NCI-H2171 (cell line): Measurements from ENCODE around the gene ANO9.

Experiments used
- DNase-seq: peaks from one replicate; lab custom pipeline; 2025; lab: John Stamatoyannopoulos, UW

Gene ANO9

DNA sequence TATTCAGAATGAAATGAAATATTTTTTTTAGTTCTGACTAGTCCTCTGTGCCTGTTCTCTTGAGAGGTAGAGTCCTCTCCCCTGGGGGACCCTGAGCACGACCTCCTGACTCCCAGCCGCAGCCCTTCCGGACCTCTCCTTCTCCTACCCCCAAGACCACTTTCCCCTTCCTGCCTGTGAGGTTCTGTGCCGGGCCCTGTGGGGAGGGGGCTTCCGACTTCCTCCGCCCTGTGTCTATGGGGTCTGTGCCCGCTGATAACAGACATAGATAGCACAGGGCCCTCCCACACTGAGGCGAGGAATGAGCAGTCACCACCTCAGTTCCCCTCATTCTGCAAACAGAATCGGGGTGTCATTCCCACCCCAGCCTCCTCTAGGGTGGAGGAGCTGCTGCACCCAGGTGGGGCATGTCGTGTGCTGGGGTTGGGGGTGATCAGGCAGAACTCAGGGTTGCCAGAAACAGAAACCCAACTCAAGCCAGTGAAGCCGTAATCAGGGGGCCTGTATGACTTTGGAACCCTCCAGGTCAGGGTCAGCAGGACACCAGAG is 59.7 kb downstream of the ANO9 start:
- DNase-seq: no peak

- DNase-seq: no peak
Measured at GRCh38 chr11:381501-382072, 60.2 kb downstream of the ANO9 start.

GRCh38 chr11:380996-381395 is 60.8 kb downstream of the ANO9 start:
- no peak for DNase-seq

DNA sequence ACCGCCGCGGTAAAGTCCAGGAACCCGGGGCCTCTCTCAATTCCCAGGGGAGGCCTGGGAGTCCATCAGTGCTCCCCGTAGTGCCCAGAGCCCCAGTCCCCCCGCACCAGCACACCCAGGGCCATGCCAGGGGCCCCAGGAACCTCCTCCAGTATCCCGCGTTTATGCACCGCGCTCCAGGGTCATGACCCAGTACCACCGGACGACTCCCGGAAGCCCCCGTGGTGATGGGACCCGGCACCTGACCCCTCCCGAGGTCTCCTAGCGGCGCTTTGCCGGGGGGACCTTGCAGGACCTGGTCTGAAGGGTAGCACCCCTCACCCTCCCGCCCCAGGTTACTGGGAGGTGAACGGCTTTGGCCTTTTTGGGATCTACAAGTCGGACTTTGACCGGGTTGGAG is 61.3 kb downstream of the ANO9 start:
- no peak for DNase-seq

DNA sequence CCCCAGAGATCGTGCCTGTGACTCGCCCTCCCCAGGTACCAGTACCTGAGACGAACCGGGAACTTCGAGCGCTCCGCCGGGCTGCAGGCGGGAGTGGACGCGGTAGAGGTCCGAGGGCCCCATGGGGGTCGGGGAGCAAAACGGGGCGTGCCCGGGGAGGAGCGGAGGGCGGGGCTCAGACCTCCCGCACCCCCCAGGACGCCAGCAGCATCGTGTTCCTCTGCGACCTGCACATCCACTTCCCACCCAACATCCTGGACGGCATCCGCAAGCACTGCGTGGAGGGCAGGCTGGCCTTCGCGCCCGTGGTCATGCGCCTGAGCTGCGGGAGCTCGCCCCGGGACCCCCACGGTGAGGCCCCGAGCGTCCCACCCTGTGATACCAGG is 61.7 kb downstream of the ANO9 start:
- no peak for DNase-seq

DNA sequence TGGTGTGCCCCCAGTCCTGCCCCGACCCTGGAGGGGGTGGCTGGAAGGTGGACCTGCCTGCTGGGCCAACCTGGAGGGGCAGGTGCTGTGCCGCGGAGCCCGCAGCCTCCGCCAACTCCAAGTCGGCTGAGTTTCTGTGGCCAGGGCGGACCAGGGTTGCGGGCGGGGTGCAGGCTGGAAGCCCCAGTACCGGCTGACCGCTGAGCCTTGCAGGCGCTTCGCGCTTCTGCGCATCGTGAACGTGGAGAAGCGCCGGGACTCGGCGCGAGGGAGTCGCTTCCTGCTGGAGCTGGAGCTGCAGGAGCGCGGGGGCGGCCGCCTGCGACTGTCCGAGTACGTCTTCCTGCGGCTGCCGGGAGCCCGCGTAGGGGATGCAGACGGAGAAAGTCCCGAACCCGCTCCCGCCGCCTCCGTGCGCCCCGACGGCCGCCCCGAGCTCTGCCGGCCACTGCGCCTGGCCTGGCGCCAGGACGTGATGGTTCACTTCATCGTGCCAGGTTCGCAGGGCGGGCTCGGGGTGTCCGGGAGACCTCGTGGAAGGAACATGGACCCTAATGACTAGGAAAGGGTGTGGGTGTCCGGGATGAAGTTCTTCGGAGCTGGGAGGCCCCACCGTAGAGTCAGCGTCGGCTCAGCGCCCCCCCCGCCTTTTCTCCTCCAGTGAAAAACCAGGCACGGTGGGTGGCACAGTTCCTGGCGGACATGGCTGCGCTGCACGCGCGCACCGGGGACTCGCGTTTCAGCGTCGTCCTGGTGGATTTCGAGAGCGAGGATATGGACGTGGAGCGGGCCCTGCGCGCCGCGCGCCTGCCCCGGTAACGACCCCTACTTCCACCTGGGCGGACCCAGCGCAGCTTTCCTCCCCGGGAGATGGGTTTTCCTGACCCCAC is 62.4 kb downstream of the ANO9 start:
- no peak for DNase-seq

- DNase-seq: no peak
Measured at GRCh38 chr11:377883-378500, 63.8 kb downstream of the ANO9 start.

DNA sequence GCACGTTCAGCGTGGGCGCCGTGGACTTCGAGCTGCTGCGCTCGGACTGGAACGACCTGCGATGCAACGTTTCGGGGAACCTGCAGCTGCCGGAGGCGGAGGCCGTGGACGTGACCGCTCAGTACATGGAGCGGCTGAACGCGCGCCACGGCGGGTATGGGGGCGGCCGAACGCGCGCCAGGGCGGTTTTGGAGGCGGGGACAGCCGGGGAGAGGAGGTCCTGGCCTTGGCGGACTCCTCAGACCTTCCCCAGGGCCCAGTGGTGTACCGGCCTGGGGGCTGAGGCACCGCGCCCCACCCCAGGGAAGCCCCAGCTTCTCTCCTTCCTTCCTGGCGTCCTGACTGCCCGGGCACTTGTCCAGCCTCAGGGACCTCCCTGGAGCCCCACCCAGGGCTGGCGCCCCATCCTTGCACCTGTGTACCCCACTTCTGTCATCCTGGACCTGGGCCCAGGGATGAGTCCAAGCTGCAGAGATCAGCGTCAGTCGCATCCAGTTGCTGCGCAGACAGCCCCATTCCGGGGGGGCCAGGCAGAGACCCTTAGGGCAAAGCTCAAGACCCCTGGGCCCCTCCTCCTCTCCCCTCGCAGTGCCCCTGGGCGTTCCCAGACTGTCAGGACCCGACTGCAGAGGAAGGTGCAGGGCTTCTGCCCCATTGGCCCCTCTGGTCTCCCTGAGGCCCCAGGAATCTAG is 64.5 kb downstream of the ANO9 start:
- no peak for DNase-seq

GRCh38 chr11:376531-377173 is 65.2 kb downstream of the ANO9 start:
- DNase-seq: no peak

- no peak for DNase-seq
Measured at GRCh38 chr11:375065-376025, 66.5 kb downstream of the ANO9 start.

DNA sequence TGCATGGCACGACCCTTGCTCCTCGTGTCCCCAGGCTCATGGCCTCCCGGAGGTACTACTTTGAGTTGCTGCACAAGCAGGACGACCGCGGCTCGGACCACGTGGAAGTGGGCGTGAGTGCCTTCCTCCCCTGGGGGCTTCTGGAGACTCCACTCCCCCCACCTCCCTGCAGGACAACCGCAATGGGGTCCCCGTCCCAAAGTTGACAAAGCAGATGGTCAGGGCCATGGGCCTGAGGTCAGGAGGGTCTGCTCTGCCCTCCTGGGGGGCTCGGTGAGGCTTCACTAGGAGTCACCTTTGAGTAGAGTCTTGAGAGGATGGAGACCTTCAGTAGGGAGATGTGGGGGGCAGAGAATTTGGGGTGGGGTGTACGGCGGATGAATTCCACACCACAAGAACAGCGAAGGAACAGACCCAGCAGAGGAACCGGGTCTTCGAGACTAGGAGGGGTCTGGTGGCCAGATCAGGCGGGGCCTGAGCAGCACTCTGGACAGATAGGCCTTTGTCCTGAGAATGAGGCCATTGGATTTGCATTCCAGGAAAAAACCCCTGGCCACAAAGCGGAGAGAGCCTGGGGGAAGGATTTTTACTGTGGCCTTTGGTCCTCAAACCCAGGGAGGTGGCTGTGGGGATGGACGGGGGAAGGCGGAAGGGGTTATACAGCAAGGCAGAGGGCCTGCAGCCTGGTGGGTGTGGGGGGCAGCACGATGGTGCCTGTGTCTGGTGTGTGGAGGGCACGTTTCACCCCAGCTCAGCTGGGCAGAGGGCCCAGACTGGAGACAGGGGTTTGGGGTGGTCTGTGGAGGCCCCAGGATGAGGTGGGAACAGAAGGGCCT is 67.9 kb downstream of the ANO9 start:
- DNase-seq: no peak

DNA sequence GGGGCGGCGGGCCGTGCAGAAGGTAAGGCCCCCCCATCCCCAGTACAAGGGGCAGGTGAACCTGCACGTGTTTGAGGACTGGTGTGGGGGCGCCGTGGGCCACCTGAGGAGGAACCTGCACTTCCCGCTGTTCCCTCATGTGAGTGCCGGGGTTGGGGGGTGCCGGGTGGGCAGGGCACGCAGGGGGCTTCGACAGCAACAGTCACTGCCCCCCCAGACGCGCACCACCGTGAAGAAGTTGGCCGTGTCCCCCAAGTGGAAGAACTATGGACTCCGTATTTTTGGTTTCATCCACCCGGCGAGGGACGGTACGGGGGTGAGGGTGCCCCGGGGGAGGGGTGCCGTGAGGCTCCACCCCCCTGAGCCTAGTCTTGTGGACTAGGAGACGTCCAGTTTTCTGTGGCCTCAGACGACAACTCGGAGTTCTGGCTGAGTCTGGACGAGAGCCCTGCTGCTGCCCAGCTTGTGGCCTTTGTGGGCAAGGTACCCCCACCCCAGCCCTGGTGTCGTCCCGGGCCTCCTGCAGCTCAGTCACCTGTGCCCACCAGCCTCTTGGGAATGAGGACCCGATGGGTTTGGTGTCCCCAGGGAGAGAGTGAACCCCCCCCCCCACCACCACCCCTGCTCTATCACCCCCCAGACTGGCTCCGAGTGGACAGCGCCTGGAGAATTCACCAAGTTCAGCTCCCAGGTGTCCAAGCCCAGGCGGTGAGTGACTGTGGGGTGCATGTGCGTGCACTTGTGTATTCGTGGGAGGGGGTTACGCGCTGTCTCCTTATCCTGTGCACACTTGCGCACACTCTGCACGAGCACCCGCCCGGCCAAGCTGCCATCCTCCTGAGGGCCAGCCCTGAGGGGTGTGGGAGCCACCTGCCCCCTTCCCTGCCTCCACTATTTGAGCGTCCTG is 68.7 kb downstream of the ANO9 start:
- DNase-seq: no peak

GRCh38 chr11:371716-372590 is 69.9 kb downstream of the ANO9 start:
- DNase-seq: peak; percentile 13

DNA sequence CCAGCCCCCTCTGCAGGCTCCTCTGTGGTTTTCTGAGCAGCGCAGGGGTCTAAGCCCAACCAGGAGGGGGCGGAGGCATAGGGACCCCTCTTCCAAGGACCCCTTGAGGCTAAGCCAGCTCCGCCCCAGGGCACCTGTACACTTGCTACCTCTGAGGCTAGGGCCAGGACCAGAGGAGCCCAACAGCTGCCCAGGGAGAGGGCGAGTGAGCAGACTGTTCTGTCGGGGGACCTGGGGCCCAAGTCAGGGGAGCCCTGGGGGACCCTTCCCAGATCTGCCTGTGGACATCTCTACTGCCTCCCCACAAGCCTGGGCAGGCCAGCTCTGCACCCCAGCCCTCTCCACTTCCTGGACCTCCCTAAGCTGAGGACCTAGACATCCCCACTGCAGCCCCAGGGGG is 70.8 kb downstream of the ANO9 start:
- no peak for DNase-seq

DNA sequence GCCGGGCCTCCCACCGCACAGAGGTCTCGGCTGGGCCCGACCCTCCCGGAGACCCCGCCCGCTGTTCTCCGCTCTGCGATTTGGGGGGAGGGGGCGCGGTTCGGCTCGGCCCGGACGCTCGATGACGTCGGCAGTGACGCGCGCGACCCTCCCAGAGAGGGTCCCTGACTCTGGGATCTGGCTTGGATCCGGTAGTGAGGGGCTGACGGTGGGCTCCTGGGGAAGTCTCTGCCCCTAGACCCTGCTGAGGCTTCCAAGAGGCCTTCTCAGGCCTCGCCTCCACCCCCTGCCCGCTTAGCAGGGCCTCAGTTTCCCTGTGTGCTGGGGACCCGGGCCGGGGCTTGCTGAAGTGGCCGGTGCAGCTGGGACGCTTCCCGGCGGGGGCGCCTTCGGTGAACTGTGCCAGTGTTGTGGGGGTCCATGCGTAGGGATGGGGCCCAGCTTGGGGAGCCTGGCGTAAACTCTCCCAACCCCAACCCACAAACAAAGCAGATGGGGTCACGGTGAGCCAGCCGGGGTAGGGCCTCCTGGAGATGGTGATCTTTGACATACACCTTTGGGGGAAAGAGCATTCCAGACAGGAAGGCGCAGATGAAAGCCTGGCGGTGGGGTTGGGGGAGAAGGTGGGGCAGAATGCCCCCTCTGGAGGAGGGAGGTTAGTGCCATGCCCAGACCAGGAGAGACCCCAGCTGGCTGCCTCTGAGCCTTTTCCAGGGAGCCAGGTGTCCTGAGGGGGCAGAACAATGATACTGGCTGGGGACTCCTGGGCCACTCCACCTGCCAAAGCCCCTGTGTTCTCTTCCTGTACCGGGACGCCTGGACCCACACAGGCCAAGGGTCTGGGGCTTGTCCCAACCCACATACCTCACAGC is 71.5 kb downstream of the ANO9 start:
- DNase-seq: no peak

DNA sequence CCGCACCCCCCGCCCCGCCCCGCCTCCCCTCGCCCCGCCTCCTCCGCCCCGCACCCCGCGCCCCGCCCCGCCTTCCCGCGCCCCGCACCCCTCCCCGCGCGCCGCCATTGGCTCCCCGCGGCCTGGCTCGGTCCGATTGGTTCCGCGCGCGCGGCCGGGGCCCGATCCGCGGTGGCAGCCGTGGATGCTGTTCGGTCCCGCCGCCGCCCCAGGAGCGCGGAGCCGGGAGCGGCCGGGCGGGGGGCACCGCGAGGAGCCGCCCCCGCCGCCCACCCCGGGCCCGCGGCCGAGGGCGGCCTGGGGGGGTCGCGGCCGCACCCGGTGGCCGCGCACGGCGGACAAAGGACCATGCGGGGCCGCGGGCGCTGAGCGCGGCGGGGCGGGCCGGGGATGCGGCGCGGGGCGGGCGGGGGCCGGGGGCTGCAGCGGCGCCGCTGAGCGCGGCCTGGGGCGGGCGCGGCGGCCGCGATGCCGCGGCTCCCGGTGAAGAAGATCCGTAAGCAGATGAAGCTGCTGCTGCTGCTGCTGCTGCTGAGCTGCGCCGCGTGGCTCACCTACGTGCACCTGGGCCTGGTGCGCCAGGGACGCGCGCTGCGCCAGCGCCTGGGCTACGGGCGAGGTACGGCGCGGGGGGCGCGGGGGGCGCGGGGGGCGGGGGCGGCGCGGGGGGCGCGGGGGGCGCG is 72.3 kb downstream of the ANO9 start, which contains the start of gene B4GALNT4:
B4GALNT4 (plus strand) TSS at position 164 of the 683 bp plus-strand sequence; CDS start at position 469, 305 bp downstream.
- DNase-seq: peak; percentile 28
